ENCODE results near the gene SGPL1. TPM values are rescaled to one million over a fixed set of nuclear protein-coding genes. Genes with fewer than 3 reads are reported as not detected.

SGPL1 gene
- total and polyA plus RNA-seq, 5 donors from 2014 or later: 12.8 to 30.4 (median 15.0) TPM

DNA sequence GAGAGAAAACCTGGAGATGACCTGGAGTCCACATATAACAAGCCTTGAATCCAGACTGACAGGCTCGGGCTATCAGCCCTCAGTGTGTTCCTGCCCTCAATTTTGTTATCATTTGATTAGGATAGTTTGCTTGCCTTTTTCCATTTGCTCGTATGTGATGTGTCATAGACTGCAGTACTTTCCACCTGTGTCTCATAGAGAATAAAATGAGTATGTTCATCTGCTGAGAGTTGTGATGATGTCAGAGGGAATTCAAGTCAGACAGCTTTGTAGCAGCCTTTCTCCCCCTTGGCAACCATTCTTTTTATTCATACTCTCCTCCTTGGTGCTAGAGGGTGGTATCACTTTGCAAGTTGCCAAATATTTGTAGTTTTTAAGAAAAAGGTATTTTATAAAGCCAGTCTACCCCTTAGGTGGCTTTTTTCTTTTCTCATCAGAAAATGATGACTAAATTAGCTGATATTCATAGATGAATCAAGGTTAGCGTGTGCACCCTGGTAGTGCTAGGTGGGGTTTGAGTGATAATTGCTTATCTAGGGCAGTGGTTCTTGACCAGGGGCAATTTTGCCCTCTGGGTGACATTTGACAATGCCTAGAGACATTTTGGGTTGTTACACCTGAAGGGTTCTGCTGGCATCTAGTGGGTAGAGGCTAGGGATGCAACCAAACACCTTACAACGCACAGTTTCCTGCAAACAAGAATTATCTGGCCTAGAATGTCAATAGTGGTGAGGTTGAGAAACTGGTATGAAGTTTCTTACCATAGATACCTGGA, 5.4 kb downstream of the SGPL1 start:
- peaks cover 14 to 61% (median 44%) of the 10 kb centered on the region in 4 donors for H3K4me1 Mint-ChIP-seq
- no peak for ATAC-seq (ENCODE audit: low read depth in 2 of 2)
- H3K27ac Mint-ChIP-seq: no peak overlapping the region
- Histone ChIP-seq H3K4me1 (ENCODE audit: control insufficient read depth, insufficient read depth, low read length, poor library complexity, severe bottlenecking) (peaks cover 6% of the 10 kb centered on the region), H3K4me3 (ENCODE audit: low read depth, low read length) (no peak overlapping the region), H3K27me3 (ENCODE audit: control insufficient read depth, insufficient read depth, low read length) (no peaks in the 10 kb centered on the region), H3K27ac (ENCODE audit: insufficient read depth, low read length, poor library complexity, severe bottlenecking) (no peak overlapping the region), H3K36me3 (ENCODE audit: control insufficient read depth, insufficient read depth, low read length) (peaks cover 16% of the 10 kb centered on the region), H3K9me3 (ENCODE audit: control insufficient read depth in 2 of 2, low read length in 2 of 2) (no peaks in the 10 kb centered on the region)
- H3K36me3 Mint-ChIP-seq: peaks cover 20% of the 10 kb centered on the region
- peak in 1 of 3 donors; percentile 6 for DNase-seq
- H3K4me3 Mint-ChIP-seq: peak overlapping the region in 1 of 4 donors; percentile 24
- no peaks in the 10 kb centered on the region for H3K9me3 Mint-ChIP-seq
- no peaks in the 10 kb centered on the region for H3K27me3 Mint-ChIP-seq

DNA sequence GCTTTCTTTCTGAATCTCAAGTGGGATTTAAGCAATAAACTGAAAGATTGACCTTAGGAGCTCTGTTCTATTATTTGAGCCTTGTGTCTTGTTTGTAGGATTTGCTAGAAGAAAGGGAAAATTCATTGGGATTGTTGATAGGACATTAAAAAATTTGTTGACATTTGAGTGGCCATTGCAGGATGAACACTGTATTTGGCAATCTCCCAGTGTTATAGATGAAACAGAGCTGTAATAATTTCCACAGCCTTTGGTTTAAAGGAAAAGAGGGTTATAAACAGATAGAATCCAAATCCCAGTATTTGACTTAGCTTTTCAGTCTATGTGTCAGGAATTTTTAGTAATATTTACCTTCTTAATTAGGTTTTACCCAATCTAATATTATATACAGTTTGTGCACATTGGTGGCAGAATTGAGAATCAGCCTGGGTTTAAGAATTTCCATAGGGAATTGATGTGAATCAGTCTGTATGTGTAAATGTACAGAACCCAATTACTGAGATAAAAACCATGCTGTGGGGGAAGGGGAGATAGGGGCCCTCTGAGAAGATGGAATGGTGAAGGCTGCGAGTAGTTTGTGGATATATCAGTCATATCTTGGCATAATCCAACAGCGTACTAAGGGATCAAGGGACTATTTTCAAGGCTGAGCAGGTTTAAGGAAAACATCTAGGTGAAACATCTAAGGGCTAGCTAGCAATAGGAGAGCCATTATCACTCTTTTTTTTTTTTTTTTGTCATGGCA, 6.5 kb downstream of the SGPL1 start:
- H3K36me3 Mint-ChIP-seq: peaks cover 23% of the 10 kb centered on the region
- Histone ChIP-seq H3K4me3 (ENCODE audit: low read depth, low read length) (no peak overlapping the region), H3K27me3 (ENCODE audit: control insufficient read depth, insufficient read depth, low read length) (no peaks in the 10 kb centered on the region), H3K4me1 (ENCODE audit: control insufficient read depth, insufficient read depth, low read length, poor library complexity, severe bottlenecking) (no peaks in the 10 kb centered on the region), H3K9me3 (ENCODE audit: control insufficient read depth in 2 of 2, low read length in 2 of 2) (no peaks in the 10 kb centered on the region), H3K27ac (ENCODE audit: insufficient read depth, low read length, poor library complexity, severe bottlenecking) (no peak overlapping the region), H3K36me3 (ENCODE audit: control insufficient read depth, insufficient read depth, low read length) (peaks cover 16% of the 10 kb centered on the region)
- DNase-seq (no peak), ATAC-seq (ENCODE audit: low read depth in 2 of 2) (no peak)
- H3K9me3 Mint-ChIP-seq: no peaks in the 10 kb centered on the region
- H3K27me3 Mint-ChIP-seq: no peaks in the 10 kb centered on the region
- H3K4me1 Mint-ChIP-seq: peaks cover 19 to 58% (median 38%) of the 10 kb centered on the region in 4 donors
- H3K4me3 Mint-ChIP-seq: no peak overlapping the region
- peak overlapping the region in 2 of 3 donors; percentile 27 to 55 for H3K27ac Mint-ChIP-seq

DNA sequence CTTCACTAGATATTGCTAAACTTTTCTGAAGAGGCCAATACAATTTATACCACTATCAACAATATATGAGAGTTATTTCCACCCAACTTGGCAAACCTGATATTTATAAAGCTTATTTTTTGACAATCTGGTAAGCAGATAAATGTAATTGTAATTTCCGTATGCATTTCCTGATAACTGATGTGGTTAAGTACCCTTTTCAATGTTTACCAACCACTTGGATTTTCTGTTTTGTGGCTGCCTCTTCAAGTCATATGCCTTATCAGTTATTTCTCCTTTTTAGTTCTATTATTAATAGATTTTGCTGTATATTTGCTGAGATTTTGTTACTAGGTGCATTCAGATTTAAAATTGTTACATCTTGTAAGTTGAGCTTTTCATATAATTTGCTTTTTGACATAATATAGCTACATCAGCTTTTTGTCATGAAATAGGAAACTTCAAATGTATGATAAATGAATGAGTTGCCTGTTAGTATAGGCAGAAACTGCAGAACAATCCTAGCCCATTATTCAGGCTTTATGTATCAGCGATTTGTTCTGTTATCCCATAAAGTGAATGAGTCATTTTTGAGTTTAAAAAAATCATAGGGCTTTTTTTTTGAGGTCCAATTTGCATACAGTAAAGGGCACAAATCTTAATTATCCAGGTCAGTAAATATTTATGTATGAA, 11.5 kb downstream of the SGPL1 start:
- H3K4me3 Mint-ChIP-seq: no peak overlapping the region
- Histone ChIP-seq H3K9me3 (ENCODE audit: control insufficient read depth in 2 of 2, low read length in 2 of 2) (no peaks in the 10 kb centered on the region), H3K27me3 (ENCODE audit: control insufficient read depth, insufficient read depth, low read length) (no peaks in the 10 kb centered on the region), H3K4me1 (ENCODE audit: control insufficient read depth, insufficient read depth, low read length, poor library complexity, severe bottlenecking) (no peaks in the 10 kb centered on the region), H3K27ac (ENCODE audit: insufficient read depth, low read length, poor library complexity, severe bottlenecking) (no peak overlapping the region), H3K4me3 (ENCODE audit: low read depth, low read length) (no peak overlapping the region), H3K36me3 (ENCODE audit: control insufficient read depth, insufficient read depth, low read length) (peaks cover 14% of the 10 kb centered on the region)
- no peak overlapping the region for H3K27ac Mint-ChIP-seq
- no peak for DNase-seq
- H3K27me3 Mint-ChIP-seq: no peaks in the 10 kb centered on the region
- no peaks in the 10 kb centered on the region for H3K9me3 Mint-ChIP-seq
- peaks cover 6 to 19% (median 14%) of the 10 kb centered on the region in 4 donors for H3K4me1 Mint-ChIP-seq
- ATAC-seq (ENCODE audit: low read depth in 2 of 2): no peak
- peaks cover 27% of the 10 kb centered on the region for H3K36me3 Mint-ChIP-seq

DNA sequence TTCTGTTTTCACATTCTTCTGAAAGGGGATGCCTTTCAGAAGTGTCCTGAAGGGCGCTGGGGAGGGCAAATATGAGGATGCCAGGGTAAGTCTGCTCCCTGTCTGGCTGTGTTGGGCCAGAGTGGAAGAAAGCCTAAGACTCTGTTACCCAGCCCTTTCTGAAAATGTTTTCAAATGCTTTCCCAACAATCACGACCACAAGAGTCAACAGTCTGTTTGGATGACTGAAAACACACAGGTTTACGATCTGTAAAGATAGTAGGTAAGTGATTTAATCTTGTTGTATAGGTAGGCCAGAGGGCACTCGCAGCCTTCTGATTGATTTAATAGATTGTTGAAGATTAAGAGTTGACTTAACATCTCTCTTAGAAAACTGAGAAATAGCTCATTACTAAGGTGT, 13.2 kb downstream of the SGPL1 start:
- Mint-ChIP-seq H3K4me3 (no peak overlapping the region), H3K4me1 (peaks cover 10 to 26% (median 18%) of the 10 kb centered on the region in 4 donors), H3K27ac (no peak overlapping the region), H3K9me3 (no peaks in the 10 kb centered on the region), H3K27me3 (no peaks in the 10 kb centered on the region), H3K36me3 (peaks cover 25% of the 10 kb centered on the region)
- no peak for ATAC-seq (ENCODE audit: low read depth in 2 of 2)
- peaks cover 12% of the 10 kb centered on the region for H3K36me3 ChIP-seq (ENCODE audit: control insufficient read depth, insufficient read depth, low read length)
- DNase-seq: no peak
- H3K4me1 ChIP-seq (ENCODE audit: control insufficient read depth, insufficient read depth, low read length, poor library complexity, severe bottlenecking): no peaks in the 10 kb centered on the region
- no peak overlapping the region for H3K27ac ChIP-seq (ENCODE audit: insufficient read depth, low read length, poor library complexity, severe bottlenecking)
- H3K4me3 ChIP-seq (ENCODE audit: low read depth, low read length): no peak overlapping the region
- H3K27me3 ChIP-seq (ENCODE audit: control insufficient read depth, insufficient read depth, low read length): no peaks in the 10 kb centered on the region
- no peaks in the 10 kb centered on the region for H3K9me3 ChIP-seq (ENCODE audit: control insufficient read depth in 2 of 2, low read length in 2 of 2)

DNA sequence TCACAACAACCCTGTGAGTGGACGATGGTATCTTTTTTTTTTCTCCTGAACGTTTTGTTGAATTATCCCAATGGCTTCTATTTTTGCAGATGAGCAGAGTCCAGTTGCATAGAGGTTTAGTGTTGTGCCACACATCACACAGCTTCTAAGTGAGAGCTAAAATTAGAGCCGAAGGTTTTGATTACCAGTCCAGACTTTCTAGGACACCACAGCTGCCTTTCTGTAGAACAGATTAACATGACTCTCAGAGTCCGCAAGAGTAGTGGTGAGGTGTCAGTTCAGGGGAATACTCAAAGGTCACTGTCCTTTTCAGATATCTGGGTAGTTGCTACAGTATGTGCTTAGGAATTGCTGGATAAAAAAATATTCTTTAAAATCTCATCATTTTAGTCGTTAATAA, 13.8 kb downstream of the SGPL1 start:
- Mint-ChIP-seq H3K4me3 (no peak overlapping the region), H3K4me1 (peaks cover 10 to 26% (median 16%) of the 10 kb centered on the region in 4 donors), H3K9me3 (no peaks in the 10 kb centered on the region), H3K27ac (no peak overlapping the region), H3K27me3 (no peaks in the 10 kb centered on the region), H3K36me3 (peaks cover 32% of the 10 kb centered on the region)
- no peak for DNase-seq
- no peak overlapping the region for H3K27ac ChIP-seq (ENCODE audit: insufficient read depth, low read length, poor library complexity, severe bottlenecking)
- no peak for ATAC-seq (ENCODE audit: low read depth in 2 of 2)
- H3K36me3 ChIP-seq (ENCODE audit: control insufficient read depth, insufficient read depth, low read length): peaks cover 12% of the 10 kb centered on the region
- no peaks in the 10 kb centered on the region for H3K27me3 ChIP-seq (ENCODE audit: control insufficient read depth, insufficient read depth, low read length)
- H3K4me3 ChIP-seq (ENCODE audit: low read depth, low read length): no peak overlapping the region
- H3K4me1 ChIP-seq (ENCODE audit: control insufficient read depth, insufficient read depth, low read length, poor library complexity, severe bottlenecking): no peaks in the 10 kb centered on the region
- no peaks in the 10 kb centered on the region for H3K9me3 ChIP-seq (ENCODE audit: control insufficient read depth in 2 of 2, low read length in 2 of 2)

DNA sequence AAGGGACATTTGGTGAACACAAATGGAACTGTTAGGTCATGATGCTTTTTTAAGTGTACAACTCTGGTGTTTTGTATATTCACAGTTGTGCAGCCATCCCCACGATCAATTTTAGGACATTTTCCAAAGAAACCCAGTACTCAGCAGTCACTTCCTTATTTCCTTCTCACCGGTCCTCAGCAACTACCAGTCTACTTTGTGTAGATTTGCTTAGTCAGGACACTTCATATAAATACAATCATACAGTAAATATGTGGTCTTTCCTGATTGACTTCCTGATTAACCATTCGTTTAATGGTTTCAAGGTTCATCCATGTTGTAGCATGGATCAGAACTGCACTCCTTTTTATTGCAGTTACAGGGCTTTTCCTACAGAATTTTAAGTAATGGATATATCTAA, 14.4 kb downstream of the SGPL1 start:
- DNase-seq (no peak), ATAC-seq (ENCODE audit: low read depth in 2 of 2) (no peak)
- Mint-ChIP-seq H3K4me3 (no peak overlapping the region), H3K9me3 (no peaks in the 10 kb centered on the region), H3K4me1 (peaks cover 10 to 26% (median 16%) of the 10 kb centered on the region in 4 donors), H3K36me3 (peaks cover 35% of the 10 kb centered on the region), H3K27ac (no peak overlapping the region), H3K27me3 (no peaks in the 10 kb centered on the region)
- Histone ChIP-seq H3K4me3 (ENCODE audit: low read depth, low read length) (no peak overlapping the region), H3K36me3 (ENCODE audit: control insufficient read depth, insufficient read depth, low read length) (peaks cover 12% of the 10 kb centered on the region), H3K27me3 (ENCODE audit: control insufficient read depth, insufficient read depth, low read length) (no peaks in the 10 kb centered on the region), H3K27ac (ENCODE audit: insufficient read depth, low read length, poor library complexity, severe bottlenecking) (no peak overlapping the region), H3K4me1 (ENCODE audit: control insufficient read depth, insufficient read depth, low read length, poor library complexity, severe bottlenecking) (no peaks in the 10 kb centered on the region), H3K9me3 (ENCODE audit: control insufficient read depth in 2 of 2, low read length in 2 of 2) (no peaks in the 10 kb centered on the region)

DNA sequence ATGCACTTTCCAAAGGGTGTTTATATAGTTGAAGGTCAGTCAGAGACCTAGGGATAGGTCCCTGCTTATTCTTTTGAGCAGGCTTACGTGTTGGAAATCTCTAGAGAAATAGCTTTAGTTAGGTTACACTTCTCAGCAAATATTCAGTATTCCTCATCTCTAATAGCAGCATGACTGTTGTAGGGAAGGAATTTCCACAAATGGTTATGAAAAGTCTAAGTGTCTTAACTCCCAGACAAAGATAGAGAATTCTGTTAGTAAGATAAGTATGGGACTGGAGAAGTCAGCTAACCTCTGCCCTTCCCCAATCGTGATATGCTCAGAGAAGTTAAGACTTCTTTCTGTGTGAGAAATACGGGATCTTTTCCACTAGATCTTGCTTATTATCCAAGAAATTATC, 16.5 kb downstream of the SGPL1 start:
- Mint-ChIP-seq H3K27ac (no peak overlapping the region), H3K9me3 (peaks cover 0 to 2% (median 0%) of the 10 kb centered on the region in 7 donors), H3K36me3 (peaks cover 40% of the 10 kb centered on the region), H3K4me1 (peaks cover 10 to 29% (median 13%) of the 10 kb centered on the region in 4 donors), H3K27me3 (no peaks in the 10 kb centered on the region), H3K4me3 (no peak overlapping the region)
- Histone ChIP-seq H3K4me1 (ENCODE audit: control insufficient read depth, insufficient read depth, low read length, poor library complexity, severe bottlenecking) (no peaks in the 10 kb centered on the region), H3K27me3 (ENCODE audit: control insufficient read depth, insufficient read depth, low read length) (no peaks in the 10 kb centered on the region), H3K4me3 (ENCODE audit: low read depth, low read length) (no peak overlapping the region), H3K9me3 (ENCODE audit: control insufficient read depth in 2 of 2, low read length in 2 of 2) (peaks cover 0 to under 1% of the 10 kb centered on the region in 2 experiments), H3K36me3 (ENCODE audit: control insufficient read depth, insufficient read depth, low read length) (peaks cover 7% of the 10 kb centered on the region), H3K27ac (ENCODE audit: insufficient read depth, low read length, poor library complexity, severe bottlenecking) (no peak overlapping the region)
- no peak for ATAC-seq (ENCODE audit: low read depth in 2 of 2)
- no peak for DNase-seq

All from CD4-positive, CD25-positive, alpha-beta regulatory T cell (primary cell).